HepG2 (cell line): Measurements from ENCODE around the gene ANKIB1. TPM values are rescaled to one million over a fixed set of nuclear protein-coding genes. Genes with fewer than 3 reads are reported as not detected.

Experiments used
- ARNTL ChIP-seq: sonication (generic); formaldehyde crosslinking; IDR thresholded peaks from 2 replicates; pipeline ENCODE4 v1.4.0; 2020; ENCODE audit warnings: mild to moderate bottlenecking, missing genetic modification reagents
- ATF7-NPFF ChIP-seq: sonication (generic); formaldehyde crosslinking; IDR thresholded peaks from 2 replicates; pipeline ENCODE4 v1.8.1; 2023; ENCODE audit warnings: mild to moderate bottlenecking, low read depth, missing genetic modification reagents, moderate library complexity
- ELF1 ChIP-seq: sonication (generic); formaldehyde crosslinking; IDR thresholded peaks from 2 replicates; pipeline ENCODE4 v1.4.0; 2020; ENCODE audit warnings: missing genetic modification reagents
- FOXC1 ChIP-seq: sonication (generic); formaldehyde crosslinking; IDR thresholded peaks from 2 replicates; pipeline ENCODE4 v1.8.0; 2022; ENCODE audit warnings: mild to moderate bottlenecking, missing genetic modification reagents, borderline replicate concordance
- HNRNPLL ChIP-seq: fragments of 200-400 bp; formaldehyde crosslinking; IDR thresholded peaks from 2 replicates; pipeline ENCODE4 v1.6.1; 2017; ENCODE audit warnings: mild to moderate bottlenecking, low read depth, low read length; ENCODE audit not compliant: poor library complexity, severe bottlenecking
- KLF12 ChIP-seq: sonication (generic); formaldehyde crosslinking; IDR thresholded peaks from 2 replicates; pipeline ENCODE4 v1.4.0; 2020; ENCODE audit warnings: missing genetic modification reagents, borderline replicate concordance
- KLF6 ChIP-seq: IDR thresholded peaks from 2 replicates; pipeline ENCODE4 v1.8.0; 2016; ENCODE audit warnings: missing biosample characterization, missing genetic modification reagents
- KMT2B ChIP-seq: IDR thresholded peaks from 2 replicates; pipeline ENCODE4 v1.6.1; 2016; ENCODE audit warnings: missing genetic modification reagents, missing compliant biosample characterization
- POLR2AphosphoS5 ChIP-seq: IDR thresholded peaks from 2 replicates; pipeline ENCODE4 v1.6.1; 2012; ENCODE audit warnings: low read depth, low read length
- PTBP1 ChIP-seq: fragments of 200-400 bp; formaldehyde crosslinking; IDR thresholded peaks from 2 replicates; pipeline ENCODE4 v1.6.1; 2018; ENCODE audit warnings: low read length, low read depth; ENCODE audit not compliant: poor library complexity, severe bottlenecking
- RXRB ChIP-seq: IDR thresholded peaks from 2 replicates; pipeline ENCODE4 v1.6.1; 2016; ENCODE audit warnings: borderline replicate concordance, missing genetic modification reagents, missing compliant biosample characterization
- SALL1 ChIP-seq: sonication (generic); formaldehyde crosslinking; IDR thresholded peaks from 2 replicates; pipeline ENCODE4 v1.8.0; 2022; ENCODE audit warnings: mild to moderate bottlenecking, missing genetic modification reagents
- TEAD3 ChIP-seq: optimal IDR thresholded peaks from 2 replicates; pipeline ENCODE3; 2016; ENCODE audit warnings: borderline replicate concordance
- TFDP2 ChIP-seq: sonication (generic); formaldehyde crosslinking; IDR thresholded peaks from 2 replicates; pipeline ENCODE4 v1.4.0; 2020; ENCODE audit warnings: missing genetic modification reagents
- TGIF2 ChIP-seq: IDR thresholded peaks from 2 replicates; pipeline ENCODE4 v1.6.1; 2016; ENCODE audit warnings: control low read depth, missing compliant biosample characterization
- U2AF1 ChIP-seq: fragments of 200-400 bp; formaldehyde crosslinking; optimal IDR thresholded peaks from 2 replicates; pipeline ENCODE3; 2017; ENCODE audit warnings: mild to moderate bottlenecking, low read depth, low read length
- ZEB1 ChIP-seq: IDR thresholded peaks from 2 replicates; pipeline ENCODE4 v1.6.1; 2012; ENCODE audit warnings: mild to moderate bottlenecking, low read depth, inconsistent platforms; ENCODE audit not compliant: insufficient replicate concordance
- ZNF512 ChIP-seq: sonication (generic); formaldehyde crosslinking; IDR thresholded peaks from 2 replicates; pipeline ENCODE4 v1.4.0; 2020; ENCODE audit warnings: mild to moderate bottlenecking, missing genetic modification reagents
- ZNF564 ChIP-seq: sonication (generic); formaldehyde crosslinking; IDR thresholded peaks from 2 replicates; pipeline ENCODE4 v1.8.1; 2023; ENCODE audit warnings: mild to moderate bottlenecking, missing genetic modification reagents
- ZNF720 ChIP-seq: sonication (generic); formaldehyde crosslinking; IDR thresholded peaks from 2 replicates; pipeline ENCODE4 v1.4.0; 2020; ENCODE audit warnings: missing genetic modification reagents
- ZSCAN29 ChIP-seq: sonication (generic); formaldehyde crosslinking; conservative IDR thresholded peaks from 2 replicates; pipeline ENCODE4 v1.4.0; 2020; ENCODE audit warnings: mild to moderate bottlenecking, missing genetic modification reagents
- ZSCAN30 ChIP-seq: sonication (generic); formaldehyde crosslinking; IDR thresholded peaks from 2 replicates; pipeline ENCODE4 v1.5.0; 2020; ENCODE audit warnings: mild to moderate bottlenecking, missing genetic modification reagents
- polyA plus RNA-seq, 8 experiments: library from polyadenylated mRNA; depleted of rRNA in 3 of 8; stranded (reverse) in 7 of 8; unstranded in 1 of 8; fragments of >200 nt; fragmentation: Illumina TruSeq in 4 of 8; extraction: Trizol in 4 of 8; gene quantifications; 2 replicates each; pipeline versions ENCODE4 v1.2.1 to v1.2.3, GENCODE V29; 2011 to 2016; ENCODE audit warnings: low read depth in 4 of 8, missing spikeins in 1 of 8, mixed read lengths in 1 of 8; ENCODE audit not compliant: insufficient read depth in 1 of 8
- total RNA-seq, 5 experiments: library from RNA; depleted of rRNA; stranded (reverse); fragments of >200 nt; fragmentation: Illumina TruSeq; extraction: Trizol; gene quantifications; 2 replicates each; pipeline ENCODE4 v1.2.3, GENCODE V29; 2016; ENCODE audit warnings: low read depth in 1 of 5
- TF ChIP-seq, protein P1 (sequence below): sonication (generic); formaldehyde crosslinking; IDR thresholded peaks from 2 replicates; pipeline ENCODE4; 2020; ENCODE audit warnings: missing genetic modification reagents, mild to moderate bottlenecking, borderline replicate concordance
- TF ChIP-seq, protein P2 (sequence below): IDR thresholded peaks from 2 replicates; pipeline ENCODE4 v1.6.1; 2016; ENCODE audit warnings: low read depth, borderline replicate concordance

ANKIB1 gene
- total and polyA plus RNA-seq, 2 of the 13 experiments (the other 11 are each of a cell fraction or from before 2014, with no cell fraction given) = 28.7 to 29.6 TPM

GRCh38 chr7:92245487-92246359 lies at the start of gene ANKIB1, which contains the start of gene KRIT1 (continued):
- TF ChIP-seq ZSCAN30 (CRISPR knock-in tag) (no peak), U2AF1 (peak; percentile 58), ZNF512 (CRISPR knock-in tag) (no peak), PTBP1 (no peak), POLR2AphosphoS5 (peak; percentile 92), RXRB (CRISPR knock-in tag) (peak; percentile 57; the same call in 1 of the 2 replicates), ZSCAN29 (CRISPR knock-in tag) (peak; percentile 18; the same call in 1 of the 2 replicates), TEAD3 (no peak), KLF12 (no peak; the same call in 1 of the 2 replicates), ZEB1 (peak; percentile 66), ATF7-NPFF (CRISPR knock-in tag) (peak; percentile 72; the same call in 1 of the 2 replicates), FOXC1 (CRISPR knock-in tag) (peak; percentile 90; the same call in 1 of the 2 replicates), HNRNPLL (peak; percentile 49), TGIF2 (peak; percentile 40; the same call in 1 of the 2 replicates), TFDP2 (no peak; the same call in 1 of the 2 replicates), KMT2B (peak; percentile 99), ARNTL (CRISPR knock-in tag) (no peak; the same call in 1 of the 2 replicates), ZNF564 (CRISPR knock-in tag) (peak; percentile 52; the same call in 1 of the 2 replicates), ZNF720 (CRISPR knock-in tag) (no peak), SALL1 (CRISPR knock-in tag) (peak; percentile 64), ELF1 (peak; percentile 96), KLF6 (CRISPR knock-in tag) (peak; percentile 80; the same call in 1 of the 2 replicates)
- TF ChIP-seq, protein P1, sequence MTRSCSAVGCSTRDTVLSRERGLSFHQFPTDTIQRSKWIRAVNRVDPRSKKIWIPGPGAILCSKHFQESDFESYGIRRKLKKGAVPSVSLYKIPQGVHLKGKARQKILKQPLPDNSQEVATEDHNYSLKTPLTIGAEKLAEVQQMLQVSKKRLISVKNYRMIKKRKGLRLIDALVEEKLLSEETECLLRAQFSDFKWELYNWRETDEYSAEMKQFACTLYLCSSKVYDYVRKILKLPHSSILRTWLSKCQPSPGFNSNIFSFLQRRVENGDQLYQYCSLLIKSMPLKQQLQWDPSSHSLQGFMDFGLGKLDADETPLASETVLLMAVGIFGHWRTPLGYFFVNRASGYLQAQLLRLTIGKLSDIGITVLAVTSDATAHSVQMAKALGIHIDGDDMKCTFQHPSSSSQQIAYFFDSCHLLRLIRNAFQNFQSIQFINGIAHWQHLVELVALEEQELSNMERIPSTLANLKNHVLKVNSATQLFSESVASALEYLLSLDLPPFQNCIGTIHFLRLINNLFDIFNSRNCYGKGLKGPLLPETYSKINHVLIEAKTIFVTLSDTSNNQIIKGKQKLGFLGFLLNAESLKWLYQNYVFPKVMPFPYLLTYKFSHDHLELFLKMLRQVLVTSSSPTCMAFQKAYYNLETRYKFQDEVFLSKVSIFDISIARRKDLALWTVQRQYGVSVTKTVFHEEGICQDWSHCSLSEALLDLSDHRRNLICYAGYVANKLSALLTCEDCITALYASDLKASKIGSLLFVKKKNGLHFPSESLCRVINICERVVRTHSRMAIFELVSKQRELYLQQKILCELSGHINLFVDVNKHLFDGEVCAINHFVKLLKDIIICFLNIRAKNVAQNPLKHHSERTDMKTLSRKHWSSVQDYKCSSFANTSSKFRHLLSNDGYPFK (CRISPR knock-in tag) = peak; percentile 99
- TF ChIP-seq, protein P2, sequence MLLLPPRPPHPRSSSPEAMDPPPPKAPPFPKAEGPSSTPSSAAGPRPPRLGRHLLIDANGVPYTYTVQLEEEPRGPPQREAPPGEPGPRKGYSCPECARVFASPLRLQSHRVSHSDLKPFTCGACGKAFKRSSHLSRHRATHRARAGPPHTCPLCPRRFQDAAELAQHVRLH = no peak
